Stimulated activated CD8-positive, alpha-beta memory T cell treated with anti-CD3 and anti-CD28 coated beads, Interleukin-7, amount 100 ng/mL, for 24 hours (primary cell): Measurements from ENCODE around the gene ZFP64.
"Not testable (repeated sequence)": the region's sequence is repeated elsewhere in the genome, so short reads cannot be mapped to it uniquely, and the experiment has no call there.

Source experiments
- DNase-seq: peaks from one replicate; pipeline ENCODE4 v3.0.0-alpha.2; 2020; ENCODE audit warnings: low read depth

Gene ZFP64

DNA sequence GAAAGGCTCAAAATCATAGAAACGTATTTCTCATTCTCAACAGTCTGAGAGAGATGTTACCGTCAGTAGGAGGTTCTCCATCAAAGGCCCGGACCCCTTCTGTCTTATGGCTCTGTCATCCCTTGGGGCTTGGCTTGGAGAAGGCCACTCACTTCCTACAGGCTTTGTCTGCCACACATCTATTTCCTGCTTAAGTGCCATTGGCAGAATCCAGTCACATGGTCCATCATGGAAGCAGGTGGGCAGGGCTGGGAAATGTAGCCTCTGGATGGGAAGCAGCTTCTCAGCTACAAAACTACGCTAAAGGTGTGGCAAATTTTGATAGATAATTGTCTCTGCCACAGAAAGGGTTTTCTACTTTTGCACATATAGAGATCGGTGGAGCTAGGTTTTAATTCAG is 12.6 kb upstream of the ZFP64 start:
- no peak for DNase-seq

DNA sequence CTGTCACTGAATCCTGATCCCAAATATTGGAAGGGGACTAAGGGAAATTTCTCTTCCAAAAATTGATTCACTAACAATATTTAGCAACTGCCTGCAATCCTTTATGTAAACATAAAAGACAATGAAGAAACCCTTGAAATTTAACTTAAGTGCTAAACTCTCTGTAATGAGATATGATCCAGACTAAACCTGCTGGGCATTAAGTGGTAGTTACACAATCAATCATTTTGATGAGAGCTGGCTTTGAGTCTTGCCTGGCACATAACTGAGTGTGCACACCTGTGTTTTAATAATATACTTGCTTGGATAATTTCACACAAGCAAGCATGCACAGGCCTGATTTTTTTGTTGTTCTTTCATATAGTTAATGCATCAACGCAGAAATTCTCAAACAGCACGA is 9.8 kb upstream of the ZFP64 start:
- no peak for DNase-seq

DNA sequence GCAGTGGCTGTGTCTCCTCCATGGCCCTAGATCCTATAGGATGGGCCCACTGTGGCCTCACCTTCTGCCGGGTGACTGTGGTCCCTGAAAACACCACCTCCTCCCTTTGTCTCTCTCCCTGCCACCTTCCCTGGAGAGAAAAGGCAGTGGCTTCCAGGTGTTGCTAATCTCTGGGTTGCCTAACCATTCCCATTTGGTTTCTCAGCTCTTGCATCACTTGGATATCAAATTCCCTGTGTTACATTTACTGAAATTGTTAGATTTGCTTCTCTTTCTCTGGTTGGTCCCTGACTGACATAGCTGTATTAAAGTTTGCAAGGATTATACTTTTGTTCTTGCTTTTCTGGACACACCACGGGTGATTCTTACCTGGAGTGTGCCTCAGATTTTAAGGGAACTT is 9.3 kb upstream of the ZFP64 start:
- no peak for DNase-seq

- DNase-seq, result no peak
Measured at GRCh38 chr20:52196845-52197244, 5.3 kb upstream of the ZFP64 start.

DNA sequence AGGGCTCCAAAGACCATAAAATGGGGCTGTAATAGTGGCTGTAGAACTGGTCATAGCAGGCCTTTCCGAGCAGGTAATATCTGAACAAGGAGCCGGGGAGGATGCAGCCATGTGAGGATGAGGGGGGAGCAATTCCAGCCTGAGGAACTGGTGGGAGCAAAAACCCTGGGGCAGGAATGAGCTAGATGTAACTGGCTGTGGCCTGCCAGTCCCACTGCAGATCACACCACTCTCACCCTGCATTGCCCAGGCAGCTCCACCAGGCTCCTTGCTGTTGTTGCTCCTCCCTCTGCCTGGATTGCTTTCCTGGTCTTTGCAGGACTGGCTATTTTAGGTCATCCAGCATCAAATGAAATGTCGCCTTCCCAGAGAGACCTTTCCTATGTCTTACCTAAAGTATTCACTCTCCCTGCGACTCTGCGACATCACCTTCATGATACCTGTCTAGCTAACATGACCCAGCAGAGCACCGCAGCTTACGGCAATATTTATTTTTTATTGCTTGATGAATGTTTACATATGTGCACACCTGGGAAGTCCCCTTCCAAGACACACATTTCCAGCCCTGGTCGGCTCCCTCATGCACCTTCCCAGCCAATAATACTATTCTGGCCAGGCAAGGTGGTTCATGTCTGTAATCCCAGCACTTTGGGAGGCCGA is 2.4 kb upstream of the ZFP64 start:
- DNase-seq, result no peak

- DNase-seq, result no peak
Measured at GRCh38 chr20:52193133-52193532, 1.6 kb upstream of the ZFP64 start.

GRCh38 chr20:52192719-52193007 is 1.1 kb upstream of the ZFP64 start:
- DNase-seq, result not testable (repeated sequence)

DNA sequence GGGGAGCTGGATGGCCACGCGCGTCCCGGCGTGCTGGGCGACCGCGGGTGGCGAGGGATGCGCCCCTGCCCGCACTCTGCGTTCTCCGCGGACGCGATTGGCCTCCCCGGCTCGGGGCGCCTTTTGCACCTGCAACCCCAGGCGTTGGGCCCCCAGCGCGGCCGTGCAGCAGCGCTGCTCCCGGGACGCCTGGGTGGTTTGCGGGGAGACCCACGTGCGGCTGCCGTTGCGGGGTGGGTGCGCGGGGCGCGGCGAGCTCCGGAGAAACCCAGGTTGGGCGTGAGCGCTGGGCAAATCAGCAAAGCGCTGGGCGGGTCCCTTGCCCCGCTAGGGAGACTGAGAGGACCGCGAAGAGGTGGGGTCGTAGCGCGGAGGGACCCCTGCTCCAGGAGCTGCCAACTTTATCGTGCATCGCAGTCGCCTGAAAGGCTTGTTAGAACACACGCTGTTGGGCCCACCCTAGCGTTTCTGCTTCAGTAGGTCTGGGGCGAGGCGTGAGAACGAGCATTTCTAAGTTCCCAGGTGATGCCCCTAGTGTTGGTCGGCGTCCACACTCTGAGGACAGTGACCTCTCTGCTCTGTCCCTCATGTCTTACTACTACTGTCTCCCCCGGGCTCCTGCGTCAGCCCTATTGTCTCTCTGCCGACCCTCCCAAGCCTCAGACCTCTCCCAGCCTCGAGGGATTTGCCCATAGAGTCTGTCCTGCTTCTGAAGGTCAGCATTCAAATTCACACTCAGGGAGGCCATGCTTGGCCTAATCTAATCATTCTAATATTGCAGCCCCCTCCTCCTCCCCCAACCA is 538 bp upstream of the ZFP64 start:
- DNase-seq, result no peak

- DNase-seq, result peak; percentile 4
Measured at GRCh38 chr20:52190437-52191131, 995 bp downstream of the ZFP64 start.

DNA sequence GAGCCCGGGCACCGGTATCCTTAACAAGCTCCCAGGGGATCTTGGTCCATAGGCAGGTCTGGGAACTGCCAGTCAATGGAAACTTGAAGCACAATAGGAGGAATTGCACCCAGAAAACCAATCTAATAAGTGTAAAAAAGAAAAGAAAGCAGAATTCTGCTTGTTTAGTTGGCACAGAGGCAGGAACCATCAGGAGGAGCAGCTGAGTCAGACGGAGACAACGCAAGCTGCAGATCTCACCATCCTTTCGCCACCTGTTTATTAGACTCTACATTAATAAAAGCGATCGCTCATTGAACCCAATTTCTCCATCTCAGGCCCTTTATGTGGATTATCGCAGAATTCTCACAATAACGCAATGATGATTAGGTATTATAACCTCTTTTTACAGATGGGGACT is 9.8 kb downstream of the ZFP64 start:
- DNase-seq, result no peak

- no peak for DNase-seq
Measured at GRCh38 chr20:52180180-52180840, 11.3 kb downstream of the ZFP64 start.

- no peak for DNase-seq
Measured at GRCh38 chr20:52179331-52180179, 12.0 kb downstream of the ZFP64 start.

DNA sequence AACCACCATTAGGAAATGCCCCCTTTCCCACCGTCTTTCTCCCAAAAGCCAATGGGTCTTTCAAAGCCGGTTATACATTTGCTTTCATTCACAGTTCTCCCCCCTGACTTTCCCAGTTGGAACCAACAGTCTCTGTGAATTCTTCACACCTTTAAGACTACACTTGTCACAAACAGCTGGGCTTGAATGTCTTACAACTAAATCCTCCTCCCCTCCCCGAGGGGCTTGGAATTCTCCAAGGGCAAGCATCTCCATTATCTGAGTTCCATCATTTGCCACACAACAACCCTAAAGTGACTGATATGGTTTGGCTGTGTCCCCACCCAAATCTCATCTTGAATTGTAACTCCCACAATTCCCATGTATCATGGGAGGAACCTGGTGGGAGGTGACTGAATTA is 12.9 kb downstream of the ZFP64 start:
- DNase-seq, result no peak

DNA sequence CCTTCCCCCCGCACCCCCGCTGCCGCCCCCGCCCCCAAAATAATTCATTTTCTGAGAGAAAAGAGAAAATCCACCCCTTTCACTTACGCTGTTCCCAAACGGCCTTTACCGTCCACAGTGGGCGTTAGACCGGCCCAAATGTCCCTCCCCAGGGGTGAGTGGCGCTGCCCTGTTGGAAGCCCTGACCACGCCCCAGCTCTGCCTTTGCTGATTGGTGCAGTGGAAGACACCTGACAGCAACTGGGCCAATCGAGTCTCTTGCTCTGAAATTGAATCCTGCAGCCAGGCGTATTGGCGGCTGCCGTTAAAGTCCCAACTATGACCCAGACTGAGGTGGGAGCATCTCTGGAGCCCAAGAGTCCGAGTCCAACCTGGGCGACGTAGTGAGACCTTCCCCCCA is 15.7 kb downstream of the ZFP64 start:
- DNase-seq, result no peak

DNA sequence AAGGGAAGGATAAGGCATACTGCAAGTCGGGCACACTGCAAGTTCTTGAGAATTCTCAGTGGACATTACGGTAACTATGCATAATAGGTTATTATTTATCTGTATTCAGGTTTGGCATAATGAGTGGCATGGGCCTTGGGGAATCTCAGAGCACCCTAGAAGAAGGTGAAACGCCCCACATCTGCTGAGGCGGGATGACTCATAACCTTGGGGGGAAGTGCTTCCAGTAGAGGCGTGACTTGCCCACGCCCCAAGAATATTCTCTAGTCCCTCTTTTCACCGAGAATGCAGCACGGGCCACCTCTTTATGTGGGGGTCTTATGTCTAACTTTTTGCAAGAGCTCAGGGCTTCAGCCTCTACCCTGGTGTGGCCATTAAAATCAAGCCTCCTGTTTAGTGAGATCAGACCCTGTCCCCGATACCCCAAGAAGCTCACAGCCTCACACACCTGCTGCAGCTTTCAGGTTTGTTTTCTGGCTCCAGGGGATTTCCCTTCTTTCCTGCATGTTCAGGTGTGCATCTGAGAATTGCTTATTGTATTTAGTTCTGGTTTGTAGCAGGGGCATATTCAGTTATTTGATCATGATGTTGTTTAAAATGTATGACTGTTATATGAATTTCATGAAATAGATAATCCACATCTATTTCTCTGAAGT is 19.1 kb downstream of the ZFP64 start:
- DNase-seq, result no peak

DNA sequence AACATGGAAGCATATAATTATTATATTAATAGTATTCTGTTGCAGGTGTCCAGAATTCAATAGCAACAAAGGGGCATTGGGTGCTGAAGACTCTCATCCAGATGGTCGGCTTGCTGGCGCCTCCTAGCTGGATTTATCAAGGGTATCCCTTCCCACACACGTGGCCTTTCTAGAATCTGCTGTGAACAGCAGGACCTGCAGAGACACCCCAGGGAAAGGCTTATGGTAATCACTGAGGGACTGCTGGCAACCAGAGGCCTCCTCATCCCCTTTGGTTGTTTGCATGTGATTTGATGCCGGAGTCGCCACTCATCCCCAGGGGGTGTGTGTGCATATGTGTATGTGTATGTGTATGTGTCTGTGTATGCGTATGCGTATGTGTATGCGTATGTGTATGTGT is 20.6 kb downstream of the ZFP64 start:
- no peak for DNase-seq

DNA sequence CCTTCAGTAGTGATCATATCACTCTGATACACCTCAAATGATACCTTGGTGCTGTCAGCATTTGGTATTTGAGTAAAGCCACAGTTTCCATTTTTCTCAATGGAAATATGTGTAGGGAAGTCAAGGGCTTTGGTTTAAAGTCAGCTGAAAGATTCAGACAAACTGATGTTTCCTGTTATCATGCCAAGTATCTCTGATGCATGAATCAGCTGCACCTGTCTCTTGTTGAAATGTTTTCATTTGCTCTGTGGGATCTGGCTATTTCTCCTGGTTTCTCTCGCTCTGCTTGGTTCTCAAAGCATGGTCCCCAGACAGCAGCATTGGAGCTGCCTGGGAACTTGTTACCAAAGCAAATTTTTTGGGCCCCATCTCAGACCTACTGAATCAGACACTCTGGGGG is 23.5 kb downstream of the ZFP64 start:
- no peak for DNase-seq

DNA sequence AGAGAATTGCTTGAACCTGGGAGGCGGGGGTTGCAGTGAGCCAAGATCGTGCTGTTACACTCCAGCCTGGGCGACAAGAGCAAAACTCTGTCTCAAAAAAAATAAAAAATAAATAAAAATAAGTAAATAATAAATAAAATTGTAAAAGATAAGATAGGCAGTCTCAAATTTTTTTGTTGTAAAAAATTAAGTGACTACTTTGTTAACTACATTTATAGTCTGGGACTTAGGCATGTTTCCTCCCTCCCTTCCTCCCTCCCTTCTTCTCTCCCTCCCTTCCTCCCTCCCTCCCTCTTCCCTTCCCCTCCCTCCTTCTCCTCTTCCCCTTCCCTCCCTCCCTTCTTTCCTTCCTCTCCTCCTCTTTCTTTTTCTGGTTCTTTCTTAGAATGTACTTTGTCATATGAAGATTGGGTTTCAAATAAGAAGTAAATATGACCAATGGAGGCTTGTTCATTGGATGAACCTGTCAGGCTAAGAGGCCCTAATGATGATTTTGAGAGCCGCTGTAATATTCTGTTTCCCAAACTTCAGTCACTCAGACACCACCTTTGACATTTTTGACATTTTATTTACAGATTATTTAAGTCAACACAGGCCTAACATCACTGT is 24.2 kb downstream of the ZFP64 start:
- no peak for DNase-seq

DNA sequence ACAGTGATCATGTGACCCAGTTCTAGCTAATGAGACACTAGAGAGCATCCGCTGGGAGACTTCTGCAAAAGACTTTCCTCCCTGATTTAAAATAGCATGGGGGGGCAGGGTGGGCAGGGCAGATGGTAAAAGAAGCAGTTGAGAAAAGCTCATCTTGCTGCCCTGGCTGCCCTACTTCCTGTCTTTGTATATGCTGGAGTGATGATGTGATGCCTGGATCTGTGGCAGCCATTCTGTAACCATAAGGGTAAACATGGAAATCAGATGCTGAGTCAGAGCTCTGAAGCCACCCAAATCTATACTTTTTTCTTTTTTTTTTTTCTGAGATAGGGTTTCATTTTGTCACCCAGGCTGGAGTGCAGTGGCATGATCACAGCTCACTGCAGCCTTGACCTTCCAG is 25.4 kb downstream of the ZFP64 start:
- DNase-seq, result no peak

- DNase-seq, result no peak
Measured at GRCh38 chr20:52160621-52161204, 30.9 kb downstream of the ZFP64 start.
